Stimulated activated CD4-positive, alpha-beta T cell treated with anti-CD3 and anti-CD28 coated beads, Interleukin-12 subunit alpha, Interleukin-12 subunit beta, amount 100 ng/mL, for 48 hours (primary cell): Measurements from ENCODE around the gene ATXN7.
A peak's percentile ranks its signal among the peaks of the same experiment; 100 is the strongest.

Experiments used
- DNase-seq, 3 donors: peaks; one replicate each; pipeline ENCODE4 v3.0.0-alpha.2; 2020; ENCODE audit warnings: low read depth in 2 of 3, low spot score in 1 of 3

Gene ATXN7

DNA sequence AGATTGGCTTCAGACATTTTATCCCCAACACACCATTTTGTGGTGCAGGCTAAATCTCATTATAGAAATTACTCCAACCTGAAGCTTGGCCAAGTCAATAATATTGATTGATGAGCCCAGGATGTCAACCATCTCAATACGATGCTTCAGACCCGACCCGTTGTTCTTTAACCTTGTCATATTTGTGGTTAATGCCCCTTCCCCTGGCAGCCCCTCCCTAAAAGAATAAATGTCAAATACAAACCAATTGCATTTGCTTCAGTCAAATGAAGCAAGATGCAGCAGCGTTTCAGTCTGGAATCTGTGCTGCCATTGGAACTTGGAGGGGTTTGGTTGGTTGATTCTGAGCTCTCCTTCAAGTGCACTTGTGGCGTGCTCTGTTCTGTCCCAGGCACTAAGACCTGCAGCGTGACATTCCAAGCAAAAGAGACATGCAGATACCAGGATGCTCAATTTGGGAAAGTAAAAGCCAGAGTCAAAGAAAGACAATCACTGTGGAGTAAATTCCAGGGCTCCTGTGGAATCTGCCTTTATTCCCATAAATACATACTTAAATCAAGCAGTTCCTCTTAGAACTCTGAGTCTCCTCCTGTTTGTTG is 183.4 kb downstream of the ATXN7 start:
- no peak for DNase-seq

DNA sequence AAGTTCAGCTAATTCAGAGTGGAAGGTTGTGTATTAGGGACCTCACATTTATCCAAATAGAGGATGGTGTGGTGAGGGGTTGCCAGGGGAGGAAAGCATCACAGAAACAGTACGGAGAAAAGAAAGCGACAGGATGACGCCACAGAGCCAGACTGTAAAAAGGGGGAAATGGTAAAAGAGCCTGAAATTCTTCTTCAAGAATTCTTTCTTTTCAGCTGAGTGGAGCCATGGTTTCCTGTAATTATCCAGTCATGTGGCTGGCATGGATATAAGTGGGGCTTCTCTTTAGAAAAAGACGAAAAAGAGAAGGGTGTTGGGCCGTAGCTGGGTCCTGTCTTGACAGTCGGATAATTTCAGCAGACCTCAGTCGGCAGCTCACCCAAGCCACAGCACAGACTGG is 184.1 kb downstream of the ATXN7 start:
- no peak for DNase-seq

- DNase-seq, result no peak
Measured at GRCh38 chr3:64048631-64049061, 185.0 kb downstream of the ATXN7 start.

DNA sequence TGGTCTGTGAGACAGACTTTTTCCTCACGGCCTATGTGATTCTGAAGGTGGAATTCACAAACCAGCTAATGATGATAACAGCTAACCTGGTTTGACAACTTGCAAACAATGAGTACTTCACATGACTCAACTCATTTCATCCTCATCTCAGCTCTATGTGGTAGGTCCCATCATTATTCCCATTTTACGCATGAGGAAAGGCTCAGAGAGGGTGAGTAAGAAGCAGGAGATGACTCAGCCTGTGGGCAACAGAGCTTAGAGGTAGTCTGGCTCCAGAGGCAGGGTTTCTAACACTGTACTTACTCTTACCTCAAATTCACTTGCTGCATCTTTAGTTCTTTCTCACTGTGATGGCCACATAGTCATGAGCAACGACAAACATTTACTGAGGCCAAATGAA is 185.5 kb downstream of the ATXN7 start:
- peak in 1 of 3 donors; percentile 8 for DNase-seq

DNA sequence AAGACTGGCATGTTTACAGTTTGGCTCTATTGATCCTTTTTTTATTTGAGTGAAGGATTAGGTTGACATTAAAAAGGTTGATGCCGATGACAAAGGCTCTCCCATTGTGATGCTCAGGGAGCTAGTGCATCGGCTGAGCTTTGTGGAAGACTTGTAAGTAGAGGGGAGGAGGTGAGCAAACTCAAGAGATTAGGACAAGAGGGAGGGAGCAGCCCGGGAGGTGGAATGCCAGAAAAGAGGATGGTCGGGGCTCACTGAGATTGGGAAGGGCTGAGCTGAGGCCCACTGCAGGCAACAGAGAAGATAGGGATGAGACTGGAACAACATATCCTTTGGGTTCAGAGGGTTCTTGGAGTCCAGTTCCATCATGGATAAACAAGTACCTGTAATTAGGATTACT is 186.2 kb downstream of the ATXN7 start:
- DNase-seq, result no peak
